ENCODE data around the gene APOA5. TPM values are rescaled to one million over a fixed set of nuclear protein-coding genes. Genes with fewer than 3 reads are reported as not detected.

APOA5 gene
- total and polyA plus RNA-seq, 2 of the 13 experiments (the other 11 are each of a cell fraction or from before 2014, with no cell fraction given): 44.0 to 49.1 TPM

DNA sequence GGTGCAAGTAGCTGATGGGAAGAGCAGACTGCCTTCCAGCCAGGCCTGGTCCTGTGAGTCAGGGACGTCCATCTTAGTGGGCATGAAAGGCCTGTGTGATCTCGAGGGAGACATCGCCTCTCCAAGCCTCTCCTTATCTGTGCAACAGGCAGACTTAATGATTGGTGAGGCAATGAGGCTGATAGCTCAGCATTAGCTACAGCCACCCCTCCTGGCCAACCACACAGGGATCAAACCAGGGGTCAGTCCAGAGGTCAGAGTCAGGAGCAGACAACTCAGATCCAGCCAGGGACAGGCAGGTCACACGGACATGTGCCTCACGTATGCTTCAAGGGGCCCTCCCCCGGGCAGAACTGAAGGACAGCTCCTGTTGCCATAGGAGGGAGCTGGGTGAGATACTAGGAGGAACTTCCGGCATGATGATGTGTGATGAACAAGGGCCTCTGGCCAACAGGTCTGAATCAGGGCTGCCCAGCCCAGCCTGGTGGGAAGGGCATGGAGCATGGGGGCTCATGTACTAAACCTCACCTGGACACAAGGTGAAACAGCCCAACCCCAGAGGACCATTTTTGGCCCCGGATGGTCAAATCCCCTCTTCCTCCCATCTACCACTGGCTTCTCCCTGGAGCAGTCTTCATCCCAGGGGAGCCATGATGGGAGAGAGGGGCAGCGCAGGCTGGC is 35.2 kb upstream of the APOA5 start (continued):
- TF ChIP-seq ZNF562 (CRISPR knock-in tag; IDR thresholded peaks at IDR 0.05; ENCODE audit: borderline replicate concordance) (no peak), TAF1 (CRISPR knock-in tag; IDR thresholded peaks at IDR 0.05) (peak; percentile 35; the same call in 1 of the 2 replicates), KLF15 (CRISPR knock-in tag; IDR thresholded peaks at IDR 0.05; ENCODE audit: borderline replicate concordance) (no peak), GABPB1 (CRISPR knock-in tag; IDR thresholded peaks at IDR 0.05) (peak; percentile 80), ZNF383 (CRISPR knock-in tag; IDR thresholded peaks at IDR 0.05; ENCODE audit: borderline replicate concordance) (no peak), HNF4G (IDR thresholded peaks at IDR 0.05; ENCODE audit: borderline replicate concordance, low read depth, low read length) (peak; percentile 91), HNF4G (CRISPR knock-in tag; IDR thresholded peaks at IDR 0.05; ENCODE audit: borderline replicate concordance, low read depth) (peak; percentile 98), NCOA5 (CRISPR knock-in tag; IDR thresholded peaks at IDR 0.05) (no peak), SRSF4 (IDR thresholded peaks at IDR 0.05; ENCODE audit: low read depth, low read length, poor library complexity, severe bottlenecking) (no peak), MTF1 (CRISPR knock-in tag; IDR thresholded peaks at IDR 0.05) (no peak), RXRB (CRISPR knock-in tag; IDR thresholded peaks at IDR 0.05; ENCODE audit: borderline replicate concordance) (peak; percentile 94), ZNF761 (CRISPR knock-in tag; conservative IDR thresholded peaks at IDR 0.05) (no peak), SOX13 (IDR thresholded peaks at IDR 0.05) (no peak; the same call in 1 of the 2 replicates), SOX13 (CRISPR knock-in tag; conservative IDR thresholded peaks at IDR 0.05 in 1 of 2, IDR thresholded peaks at IDR 0.05 in 1 of 2) (peak in 1 of 2 experiments; percentile 86; a peak in 2 of 4 replicates), ZNF572 (CRISPR knock-in tag; IDR thresholded peaks at IDR 0.05) (no peak), KDM6A (CRISPR knock-in tag; IDR thresholded peaks at IDR 0.05; ENCODE audit: low read depth) (peak; percentile 76), GPN1 (CRISPR knock-in tag; IDR thresholded peaks at IDR 0.05; ENCODE audit: borderline replicate concordance) (no peak), FOSL1 (CRISPR knock-in tag; IDR thresholded peaks at IDR 0.05; ENCODE audit: borderline replicate concordance) (no peak), CENPX (CRISPR knock-in tag; IDR thresholded peaks at IDR 0.05) (no peak), ZNF496 (CRISPR knock-in tag; IDR thresholded peaks at IDR 0.05; ENCODE audit: insufficient replicate concordance) (no peak), MZF1 (CRISPR knock-in tag; IDR thresholded peaks at IDR 0.05; ENCODE audit: borderline replicate concordance) (no peak), JUNB (CRISPR knock-in tag; IDR thresholded peaks at IDR 0.05; ENCODE audit: borderline replicate concordance) (peak; percentile 22; the same call in 1 of the 2 replicates), AGO2 (optimal IDR thresholded peaks at IDR 0.05; ENCODE audit: low read depth, low read length) (no peak), NR2C2 (CRISPR knock-in tag; IDR thresholded peaks at IDR 0.05; ENCODE audit: borderline replicate concordance) (peak; percentile 89), NCOR1 (IDR thresholded peaks at IDR 0.05; ENCODE audit: borderline replicate concordance, low read length) (peak; percentile 92), ZNF850 (CRISPR knock-in tag; conservative IDR thresholded peaks at IDR 0.05) (no peak), ZNF232 (CRISPR knock-in tag; IDR thresholded peaks at IDR 0.05; ENCODE audit: borderline replicate concordance) (no peak)
- TF ChIP-seq, protein P1, sequence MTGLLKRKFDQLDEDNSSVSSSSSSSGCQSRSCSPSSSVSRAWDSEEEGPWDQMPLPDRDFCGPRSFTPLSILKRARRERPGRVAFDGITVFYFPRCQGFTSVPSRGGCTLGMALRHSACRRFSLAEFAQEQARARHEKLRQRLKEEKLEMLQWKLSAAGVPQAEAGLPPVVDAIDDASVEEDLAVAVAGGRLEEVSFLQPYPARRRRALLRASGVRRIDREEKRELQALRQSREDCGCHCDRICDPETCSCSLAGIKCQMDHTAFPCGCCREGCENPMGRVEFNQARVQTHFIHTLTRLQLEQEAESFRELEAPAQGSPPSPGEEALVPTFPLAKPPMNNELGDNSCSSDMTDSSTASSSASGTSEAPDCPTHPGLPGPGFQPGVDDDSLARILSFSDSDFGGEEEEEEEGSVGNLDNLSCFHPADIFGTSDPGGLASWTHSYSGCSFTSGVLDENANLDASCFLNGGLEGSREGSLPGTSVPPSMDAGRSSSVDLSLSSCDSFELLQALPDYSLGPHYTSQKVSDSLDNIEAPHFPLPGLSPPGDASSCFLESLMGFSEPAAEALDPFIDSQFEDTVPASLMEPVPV (CRISPR knock-in tag; IDR thresholded peaks at IDR 0.05): peak; percentile 10; the same call in 1 of the 2 replicates
- TF ChIP-seq, protein P2, sequence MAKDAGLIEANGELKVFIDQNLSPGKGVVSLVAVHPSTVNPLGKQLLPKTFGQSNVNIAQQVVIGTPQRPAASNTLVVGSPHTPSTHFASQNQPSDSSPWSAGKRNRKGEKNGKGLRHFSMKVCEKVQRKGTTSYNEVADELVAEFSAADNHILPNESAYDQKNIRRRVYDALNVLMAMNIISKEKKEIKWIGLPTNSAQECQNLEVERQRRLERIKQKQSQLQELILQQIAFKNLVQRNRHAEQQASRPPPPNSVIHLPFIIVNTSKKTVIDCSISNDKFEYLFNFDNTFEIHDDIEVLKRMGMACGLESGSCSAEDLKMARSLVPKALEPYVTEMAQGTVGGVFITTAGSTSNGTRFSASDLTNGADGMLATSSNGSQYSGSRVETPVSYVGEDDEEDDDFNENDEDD (CRISPR knock-in tag; IDR thresholded peaks at IDR 0.05; ENCODE audit: borderline replicate concordance): peak; percentile 74; the same call in 1 of the 2 replicates

Data from HepG2 (cell line).